Vagina (tissue), 2 donors: ENCODE measurements around the gene LMO2. TPM values are rescaled to one million over a fixed set of nuclear protein-coding genes. Genes with fewer than 3 reads are reported as not detected.
"Not testable (repeated sequence)": the region's sequence is repeated elsewhere in the genome, so short reads cannot be mapped to it uniquely, and the experiment has no call there.

Source experiments
- DNase-seq, 2 donors: peaks; one replicate each; pipeline ENCODE4 v3.0.0-alpha.2; 2017; ENCODE audit errors: extremely low spot score in 2 of 2
- H3K27ac ChIP-seq: fragments of 200-600 bp; sonication (generic); one replicate; pipeline ENCODE4 v1.5.1; 2019
- H3K27me3 ChIP-seq: fragments of 200-600 bp; sonication (generic); one replicate; pipeline ENCODE4 v1.5.1; 2019
- H3K36me3 ChIP-seq, 2 donors: fragments of 200-600 bp; sonication (generic); one replicate each; pipeline ENCODE4 v1.5.1; 2017 to 2019
- H3K4me1 ChIP-seq: fragments of 200-600 bp; sonication (generic); one replicate; pipeline ENCODE4 v1.5.1; 2019
- H3K4me3 ChIP-seq, 2 donors: fragments of 200-600 bp; sonication (generic); 1 replicate in 1 of 2; 2 replicates in 1 of 2; pipeline ENCODE4 v1.5.1; 2016 to 2019
- H3K9me3 ChIP-seq: fragments of 200-600 bp; sonication (generic); one replicate; pipeline ENCODE4 v1.5.1; 2019
- POLR2A ChIP-seq, 2 donors: fragments of 450-650 bp; IDR thresholded peaks; one replicate each; pipeline ENCODE4 v1.6.1; 2017; ENCODE audit warnings: antibody characterized with exemption in 2 of 2, mild to moderate bottlenecking in 2 of 2, moderate library complexity in 2 of 2
- POLR2AphosphoS5 ChIP-seq, 2 donors: sonication (generic); formaldehyde crosslinking; IDR thresholded peaks; one replicate each; pipeline ENCODE4 v1.9.0; 2017; ENCODE audit warnings: antibody characterized with exemption in 2 of 2, mild to moderate bottlenecking in 2 of 2, low read depth in 1 of 2; ENCODE audit not compliant: insufficient read depth in 1 of 2
- intact Hi-C: fragments of 100-400 bp; cut with DNase I; formaldehyde crosslinking; loops from one replicate; pipeline ENCODE4 v1.15.1; 2023
- total RNA-seq: library from RNA; depleted of rRNA; stranded (reverse); fragments of >200 nt; gene quantifications from one replicate; pipeline ENCODE4 v1.2.3, GENCODE V29; 2016
- TF ChIP-seq, protein P1 (sequence below), 3 experiments: fragments of 450-650 bp in 2 of 3; fragments of 200-600 bp in 1 of 3; sonication (generic) in 1 of 3; IDR thresholded peaks; one replicate each; pipeline ENCODE4 v1.5.1; 2017 to 2019; ENCODE audit warnings: antibody characterized with exemption in 3 of 3, mild to moderate bottlenecking in 2 of 3, moderate library complexity in 2 of 3

Gene LMO2
- total RNA-seq, 1 donor from 2014 or later = 26.5 TPM

DNA sequence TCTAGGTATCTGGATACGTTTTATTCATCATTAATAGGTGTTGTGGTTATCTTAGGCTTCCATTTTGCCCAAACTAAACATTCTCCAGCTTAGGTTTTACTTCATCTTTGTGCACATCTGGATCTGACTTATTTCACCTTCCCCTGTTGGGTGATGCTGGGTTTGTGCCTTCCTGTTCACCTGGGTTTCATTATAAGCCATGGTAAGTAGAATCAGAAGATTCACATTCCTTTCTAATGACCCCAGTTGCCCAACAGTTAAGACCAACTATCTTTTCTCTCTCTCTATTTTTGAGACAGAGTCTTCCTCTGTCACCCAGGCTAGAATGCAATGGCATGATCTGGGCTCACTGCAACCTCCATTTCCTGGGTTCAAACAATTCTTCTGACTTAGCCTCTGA, 44.6 kb downstream of the LMO2 start:
- DNase-seq = no peak
- TF ChIP-seq POLR2AphosphoS5 (IDR thresholded peaks at IDR 0.05; ENCODE audit: insufficient read depth in 1 of 2, low read depth in 1 of 2) = no peak
- TF ChIP-seq, protein P1, sequence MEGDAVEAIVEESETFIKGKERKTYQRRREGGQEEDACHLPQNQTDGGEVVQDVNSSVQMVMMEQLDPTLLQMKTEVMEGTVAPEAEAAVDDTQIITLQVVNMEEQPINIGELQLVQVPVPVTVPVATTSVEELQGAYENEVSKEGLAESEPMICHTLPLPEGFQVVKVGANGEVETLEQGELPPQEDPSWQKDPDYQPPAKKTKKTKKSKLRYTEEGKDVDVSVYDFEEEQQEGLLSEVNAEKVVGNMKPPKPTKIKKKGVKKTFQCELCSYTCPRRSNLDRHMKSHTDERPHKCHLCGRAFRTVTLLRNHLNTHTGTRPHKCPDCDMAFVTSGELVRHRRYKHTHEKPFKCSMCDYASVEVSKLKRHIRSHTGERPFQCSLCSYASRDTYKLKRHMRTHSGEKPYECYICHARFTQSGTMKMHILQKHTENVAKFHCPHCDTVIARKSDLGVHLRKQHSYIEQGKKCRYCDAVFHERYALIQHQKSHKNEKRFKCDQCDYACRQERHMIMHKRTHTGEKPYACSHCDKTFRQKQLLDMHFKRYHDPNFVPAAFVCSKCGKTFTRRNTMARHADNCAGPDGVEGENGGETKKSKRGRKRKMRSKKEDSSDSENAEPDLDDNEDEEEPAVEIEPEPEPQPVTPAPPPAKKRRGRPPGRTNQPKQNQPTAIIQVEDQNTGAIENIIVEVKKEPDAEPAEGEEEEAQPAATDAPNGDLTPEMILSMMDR (IDR thresholded peaks at IDR 0.05) = no peak
- TF ChIP-seq POLR2A (IDR thresholded peaks at IDR 0.05) = no peak
- H3K9me3 ChIP-seq = no peaks in the 10 kb centered on the region
- no peaks in the 10 kb centered on the region for H3K27me3 ChIP-seq
- intact Hi-C loops = no loop called here
- H3K4me1 ChIP-seq = no peaks in the 10 kb centered on the region
- H3K27ac ChIP-seq = no peak overlapping the region
- no peak overlapping the region for H3K4me3 ChIP-seq
- no peaks in the 10 kb centered on the region for H3K36me3 ChIP-seq

DNA sequence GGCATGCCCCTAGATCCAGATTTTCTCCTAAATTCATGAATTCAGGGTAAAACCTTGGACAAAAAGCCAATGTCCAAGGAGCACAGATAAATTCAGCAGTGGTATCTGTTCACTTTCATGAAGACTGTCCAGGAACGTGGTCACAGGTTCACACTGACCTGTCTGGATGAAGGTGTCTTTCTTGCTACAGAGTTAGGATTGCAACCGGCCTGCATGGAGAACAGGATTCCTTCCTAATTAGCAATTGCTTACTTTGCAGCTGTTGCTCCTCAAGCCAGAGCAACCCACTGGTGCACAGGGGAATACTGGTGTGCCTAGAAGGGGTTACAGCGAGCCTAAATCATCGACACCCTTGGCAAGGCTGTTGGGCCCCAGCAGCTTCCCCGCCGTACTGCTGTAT, 47.6 kb downstream of the LMO2 start:
- TF ChIP-seq POLR2AphosphoS5 (IDR thresholded peaks at IDR 0.05; ENCODE audit: insufficient read depth in 1 of 2, low read depth in 1 of 2) (no peak), POLR2A (IDR thresholded peaks at IDR 0.05) (no peak)
- TF ChIP-seq, protein P1 (IDR thresholded peaks at IDR 0.05) = no peak
- no peaks in the 10 kb centered on the region for H3K9me3 ChIP-seq
- no peaks in the 10 kb centered on the region for H3K36me3 ChIP-seq
- no peak for DNase-seq
- no peaks in the 10 kb centered on the region for H3K4me1 ChIP-seq
- no peak overlapping the region for H3K4me3 ChIP-seq
- intact Hi-C loops = no loop called here
- H3K27ac ChIP-seq = no peak overlapping the region
- H3K27me3 ChIP-seq = no peaks in the 10 kb centered on the region

DNA sequence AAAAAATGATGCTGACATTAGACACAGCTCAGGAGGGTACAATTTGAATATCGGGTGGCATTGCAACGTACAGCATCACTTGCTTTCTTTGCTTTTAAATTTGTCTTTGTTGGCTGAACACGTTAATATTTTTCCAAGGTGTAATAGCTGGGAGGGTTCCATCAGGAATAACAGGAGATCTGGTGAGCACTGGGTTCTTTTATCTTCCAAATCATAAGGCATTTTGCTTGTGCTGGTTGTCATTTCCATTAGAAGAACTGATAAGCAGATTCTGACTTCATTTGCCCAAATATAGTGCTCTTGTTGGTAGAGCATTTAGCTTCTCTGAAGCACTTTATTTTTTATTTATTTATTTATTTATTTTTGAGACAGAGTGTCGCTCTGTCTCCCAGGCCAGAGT, 48.9 kb downstream of the LMO2 start:
- no peaks in the 10 kb centered on the region for H3K4me1 ChIP-seq
- intact Hi-C loops = no loop called here
- H3K36me3 ChIP-seq = no peaks in the 10 kb centered on the region
- no peak overlapping the region for H3K4me3 ChIP-seq
- no peaks in the 10 kb centered on the region for H3K9me3 ChIP-seq
- DNase-seq = no peak
- no peaks in the 10 kb centered on the region for H3K27me3 ChIP-seq
- TF ChIP-seq POLR2A (IDR thresholded peaks at IDR 0.05) = no peak
- H3K27ac ChIP-seq = no peak overlapping the region

DNA sequence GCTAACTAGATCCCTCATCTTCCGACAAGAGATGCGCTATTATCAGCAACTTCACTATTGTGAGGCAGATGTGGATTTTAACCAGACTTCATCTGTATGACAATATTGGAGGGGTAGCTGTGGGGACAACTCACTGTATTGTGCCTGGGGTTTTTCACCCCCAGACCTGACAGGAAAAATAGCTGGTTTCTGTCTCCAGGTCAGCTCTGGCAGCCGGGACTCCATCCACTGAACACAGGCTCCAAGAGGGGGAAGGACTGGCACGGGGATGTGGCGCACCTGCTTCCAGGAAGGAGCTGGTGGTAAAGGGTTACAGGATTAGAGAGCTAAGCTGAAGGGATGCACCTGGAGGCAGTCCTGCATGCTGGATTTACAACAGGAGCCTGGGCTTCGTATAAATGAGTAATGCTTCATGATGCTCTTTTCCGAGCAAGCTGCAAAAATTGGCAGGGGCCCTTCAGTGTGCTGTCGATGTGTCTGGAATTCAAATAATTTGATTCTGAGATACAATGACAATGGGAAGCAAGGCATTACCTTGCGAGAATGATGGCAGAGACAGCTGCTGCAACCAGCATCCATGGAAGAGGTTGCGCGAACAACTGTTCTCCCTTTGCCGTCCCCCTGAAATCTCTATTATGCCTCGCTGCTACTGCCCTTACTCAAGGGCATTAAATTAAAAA, 49.5 kb downstream of the LMO2 start:
- H3K36me3 ChIP-seq = no peaks in the 10 kb centered on the region

DNA sequence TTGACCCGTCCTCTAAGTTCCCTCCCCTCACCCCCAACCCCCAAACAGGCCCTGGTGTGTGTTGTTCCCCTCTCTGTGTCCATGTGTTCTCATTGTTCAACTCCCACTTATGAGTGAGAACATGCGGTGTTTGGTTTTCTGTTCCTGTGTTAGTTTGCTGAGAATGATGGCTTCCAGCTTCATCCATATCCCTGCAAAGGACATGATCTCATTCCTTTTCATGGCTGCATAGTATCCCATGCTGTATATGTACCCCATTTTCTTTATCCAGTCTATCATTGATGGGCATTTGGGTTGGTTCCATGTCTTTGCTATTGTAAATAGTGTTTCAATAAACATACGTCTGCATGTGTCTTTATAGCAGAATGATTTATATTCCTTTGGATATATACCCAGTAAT, 53.6 kb downstream of the LMO2 start:
- intact Hi-C loops, H3K4me1 ChIP-seq, DNase-seq, H3K36me3 ChIP-seq, H3K4me3 ChIP-seq, H3K27ac ChIP-seq, H3K27me3 ChIP-seq, H3K9me3 ChIP-seq: not testable (repeated sequence)

More for the DNA sequence above, 49.5 kb downstream of the LMO2 start:
- no peak for DNase-seq
- Histone ChIP-seq H3K27ac (no peak overlapping the region), H3K9me3 (no peaks in the 10 kb centered on the region), H3K27me3 (no peaks in the 10 kb centered on the region), H3K4me1 (no peaks in the 10 kb centered on the region), H3K4me3 (no peak overlapping the region)
- TF ChIP-seq POLR2A (IDR thresholded peaks at IDR 0.05) (no peak), POLR2AphosphoS5 (IDR thresholded peaks at IDR 0.05; ENCODE audit: insufficient read depth in 1 of 2, low read depth in 1 of 2) (no peak)
- TF ChIP-seq, protein P1 (IDR thresholded peaks at IDR 0.05) = no peak
- intact Hi-C loops = no loop called here

DNA sequence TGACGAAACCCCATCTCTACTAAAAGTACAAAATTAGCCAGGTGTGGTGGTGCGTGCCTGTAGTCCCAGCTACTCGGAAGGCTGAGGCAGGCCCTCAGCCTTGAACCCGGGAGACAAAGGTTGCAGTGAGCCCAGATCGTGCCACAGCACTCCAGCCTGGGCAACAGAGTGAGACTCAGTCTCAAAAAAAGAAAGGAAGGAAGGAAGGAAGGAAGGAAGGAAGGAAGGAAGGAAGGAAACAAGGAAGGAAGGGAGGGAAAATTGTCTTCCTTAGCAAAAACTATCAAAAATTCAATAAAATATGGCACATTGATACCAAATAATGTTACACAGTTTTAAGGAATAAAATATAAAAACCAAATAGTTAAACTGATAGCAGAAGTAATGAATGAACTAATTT, 54.5 kb downstream of the LMO2 start:
- H3K36me3 ChIP-seq, H3K9me3 ChIP-seq, intact Hi-C loops, H3K4me1 ChIP-seq, H3K27me3 ChIP-seq, H3K27ac ChIP-seq, DNase-seq, H3K4me3 ChIP-seq: not testable (repeated sequence)
